Sigmoid colon (tissue), 7 donors: ENCODE measurements around the gene PCDHGA12. TPM values are rescaled to one million over a fixed set of nuclear protein-coding genes. Genes with fewer than 3 reads are reported as not detected.
A peak's percentile ranks its signal among the peaks of the same experiment; 100 is the strongest.

Experiments used
- DNase-seq: peaks from one replicate; pipeline ENCODE4 v3.0.0-alpha.2; 2019
- H3K27ac ChIP-seq, 4 donors: fragments of 200-600 bp; sonication (generic); one replicate each; pipeline ENCODE4 v1.5.1; 2016 to 2019; ENCODE audit warnings: mild to moderate bottlenecking in 1 of 4
- H3K27me3 ChIP-seq, 3 donors: fragments of 200-600 bp; sonication (generic); one replicate each; pipeline ENCODE4 v1.5.1; 2019; ENCODE audit warnings: mild to moderate bottlenecking in 1 of 3
- H3K36me3 ChIP-seq, 4 donors: fragments of 200-600 bp; sonication (generic); one replicate each; pipeline ENCODE4 v1.5.1; 2016 to 2019
- H3K4me1 ChIP-seq, 4 donors: fragments of 200-600 bp; sonication (generic); one replicate each; pipeline ENCODE4 v1.5.1; 2017 to 2019
- H3K4me3 ChIP-seq, 4 donors: fragments of 200-600 bp; sonication (generic); one replicate each; pipeline ENCODE4 v1.5.1; 2017 to 2019; ENCODE audit warnings: mild to moderate bottlenecking in 2 of 4, moderate library complexity in 1 of 4
- H3K9me3 ChIP-seq, 4 donors: fragments of 200-600 bp in 3 of 4; sonication (generic) in 3 of 4; one replicate each; pipeline versions ENCODE4 v1.5.1 to v1.6.1; 2013 to 2019
- CTCF ChIP-seq, 4 experiments: fragments of 450-650 bp in 3 of 4; fragments of 200-600 bp in 1 of 4; IDR thresholded peaks; one replicate each; pipeline ENCODE4 v1.5.1; 2016 to 2019; ENCODE audit warnings: antibody characterized with exemption in 4 of 4, mild to moderate bottlenecking in 3 of 4, moderate library complexity in 2 of 4
- EP300 ChIP-seq, 4 donors: sonication (generic); formaldehyde crosslinking; IDR thresholded peaks; one replicate each; pipeline ENCODE4 v1.6.1; 2017; ENCODE audit warnings: antibody characterized with exemption in 4 of 4
- POLR2A ChIP-seq, 2 donors: fragments of 450-650 bp; IDR thresholded peaks; one replicate each; pipeline ENCODE4 v1.6.1; 2016; ENCODE audit warnings: antibody characterized with exemption in 2 of 2, mild to moderate bottlenecking in 2 of 2, moderate library complexity in 2 of 2
- POLR2AphosphoS5 ChIP-seq, 4 donors: sonication (generic); formaldehyde crosslinking; IDR thresholded peaks; one replicate each; pipeline ENCODE4 v1.6.1; 2017; ENCODE audit warnings: antibody characterized with exemption in 4 of 4
- WGBS, 2 donors: extraction: QIAGEN DNeasy Blood & Tissue Kit; methylation state at CpG; one replicate each; pipeline ENCODE4 v1.1.7; 2013; 5-methylcytosine and 5-hydroxymethylcytosine counted together
- intact Hi-C: fragments of 100-400 bp; cut with DNase I; formaldehyde crosslinking; loops from one replicate; pipeline ENCODE4 v1.15.1; 2023
- polyA plus RNA-seq, 3 donors: library from polyadenylated mRNA; stranded (reverse); fragments of 200-250 nt; gene quantifications; one replicate each; pipeline ENCODE4 v1.2.3, GENCODE V29; 2013
- total RNA-seq, 4 donors: library from RNA; depleted of rRNA; stranded (reverse); fragments of >200 nt; gene quantifications; one replicate each; pipeline ENCODE4 v1.1.0, GENCODE V29; 2016
- donor health status: healthy with polysubstance abuse.
- donor health status: Bipolar disorder and iron deficiency.
- donor health status: healthy.

Gene PCDHGA12
- total and polyA plus RNA-seq, 7 donors = 0.80 to 14.1 (median 8.7) TPM; not detected in 2

- H3K27ac ChIP-seq = peak overlapping the region; percentile 84 to 93 (median 90)
- H3K36me3 ChIP-seq = no peaks in the 10 kb centered on the region
- WGBS, 2 donors = 30 to 43% methylated on average over 24 of the region's 24 CpGs
- intact Hi-C loops = loop anchor here (5.0 kb wide), 1 partner anchor 60 kb away; the partner anchor contains the start of gene PCDHGB7
- no peak for DNase-seq
- H3K4me3 ChIP-seq = peak overlapping the region; percentile 60 to 72 (median 61)
- H3K9me3 ChIP-seq = no peaks in the 10 kb centered on the region
- peaks cover 0 to 60% (median 53%) of the 10 kb centered on the region in 4 donors for H3K4me1 ChIP-seq
- TF ChIP-seq CTCF (IDR thresholded peaks at IDR 0.05) = no peak
- TF ChIP-seq POLR2AphosphoS5 (IDR thresholded peaks at IDR 0.05) = no peak
- TF ChIP-seq EP300 (IDR thresholded peaks at IDR 0.05) = no peak
- TF ChIP-seq POLR2A (IDR thresholded peaks at IDR 0.05) = no peak
- no peaks in the 10 kb centered on the region for H3K27me3 ChIP-seq
Measured at GRCh38 chr5:141477044-141477575, 46.8 kb downstream of the PCDHGA12 start.

- Histone ChIP-seq H3K27ac (no peak overlapping the region), H3K4me3 (peak overlapping the region; percentile 5 to 72 (median 61)), H3K4me1 (peaks cover 0 to 67% (median 53%) of the 10 kb centered on the region in 4 donors), H3K36me3 (no peaks in the 10 kb centered on the region), H3K27me3 (no peaks in the 10 kb centered on the region), H3K9me3 (no peaks in the 10 kb centered on the region)
- intact Hi-C loops = loop anchor here (5.0 kb wide), 1 partner anchor 61 kb away; the partner anchor contains the start of gene PCDHGB7
- no peak for DNase-seq
- WGBS, 2 donors = 43 to 51% methylated on average over 13 of the region's 13 CpGs
- no peak for TF ChIP-seq CTCF (IDR thresholded peaks at IDR 0.05)
- no peak for TF ChIP-seq EP300 (IDR thresholded peaks at IDR 0.05)
- no peak for TF ChIP-seq POLR2AphosphoS5 (IDR thresholded peaks at IDR 0.05)
- TF ChIP-seq POLR2A (IDR thresholded peaks at IDR 0.05) = no peak
Measured at GRCh38 chr5:141477815-141478214, 47.5 kb downstream of the PCDHGA12 start.

DNA sequence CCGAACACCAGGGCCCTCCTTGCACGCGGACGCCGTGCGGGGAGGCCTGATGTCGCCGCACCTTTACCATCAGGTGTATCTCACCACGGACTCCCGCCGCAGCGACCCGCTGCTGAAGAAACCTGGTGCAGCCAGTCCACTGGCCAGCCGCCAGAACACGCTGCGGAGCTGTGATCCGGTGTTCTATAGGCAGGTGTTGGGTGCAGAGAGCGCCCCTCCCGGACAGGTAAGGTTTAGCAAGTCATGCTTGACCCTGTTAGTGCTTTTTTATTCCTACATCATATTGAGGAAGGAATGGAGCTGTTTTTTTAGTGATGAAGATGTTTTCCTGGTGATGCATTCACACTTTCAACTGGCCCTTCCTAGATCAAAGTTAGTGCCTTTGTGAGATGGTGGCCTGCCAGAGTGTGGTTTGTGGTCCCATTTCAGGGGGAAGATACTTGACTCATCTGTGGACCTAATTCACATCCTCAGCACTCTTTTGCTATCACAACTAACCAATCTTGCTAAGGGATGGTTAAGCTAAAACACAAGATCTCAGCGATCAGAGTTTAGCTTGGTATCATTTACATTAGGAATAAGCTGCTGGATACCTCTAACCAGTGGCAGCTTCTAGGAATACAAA lies 48.1 kb downstream of the PCDHGA12 start:
- H3K27ac ChIP-seq = no peak overlapping the region
- intact Hi-C loops = loop anchor here (5.0 kb wide), 1 partner anchor 61 kb away; the partner anchor contains the start of gene PCDHGB7

DNA sequence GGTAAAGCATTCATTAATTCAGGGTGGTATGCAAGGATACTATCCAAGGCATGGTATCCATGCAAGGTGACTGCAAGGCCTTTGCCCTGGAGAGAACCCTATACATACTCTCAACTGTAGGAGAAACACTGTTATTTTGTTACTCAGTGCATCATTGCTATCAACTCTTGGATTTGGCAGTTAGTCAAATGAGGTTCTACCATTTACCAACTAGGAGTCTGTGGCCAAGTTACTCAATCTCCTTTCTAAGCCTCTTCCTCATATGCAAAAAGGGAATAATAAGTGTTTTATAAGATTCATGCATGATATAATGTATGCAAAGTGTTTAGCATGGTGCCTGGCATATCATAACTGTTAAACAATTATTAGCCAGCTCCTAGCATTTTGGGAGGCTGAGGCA lies 49.5 kb downstream of the PCDHGA12 start:
- Histone ChIP-seq H3K27me3 (no peaks in the 10 kb centered on the region), H3K36me3 (no peaks in the 10 kb centered on the region), H3K4me3 (peak overlapping the region in 2 of 4 donors; percentile 5 to 72), H3K4me1 (peaks cover 0 to 85% (median 69%) of the 10 kb centered on the region in 4 donors), H3K9me3 (no peaks in the 10 kb centered on the region), H3K27ac (no peak overlapping the region)
- DNase-seq = no peak
- TF ChIP-seq CTCF (IDR thresholded peaks at IDR 0.05) = no peak
- TF ChIP-seq EP300 (IDR thresholded peaks at IDR 0.05) = no peak
- no peak for TF ChIP-seq POLR2AphosphoS5 (IDR thresholded peaks at IDR 0.05)
- no peak for TF ChIP-seq POLR2A (IDR thresholded peaks at IDR 0.05)
- intact Hi-C loops = loop anchor here (5.0 kb wide), 1 partner anchor 62 kb away; the partner anchor contains the start of gene PCDHGB7

More for the DNA sequence above, 48.1 kb downstream of the PCDHGA12 start:
- peak overlapping the region; percentile 5 to 72 (median 61) for H3K4me3 ChIP-seq
- H3K9me3 ChIP-seq = no peaks in the 10 kb centered on the region
- no peak for DNase-seq
- WGBS, 2 donors = 12 to 29% methylated on average over 20 of the region's 20 CpGs
- H3K36me3 ChIP-seq = no peaks in the 10 kb centered on the region
- no peaks in the 10 kb centered on the region for H3K27me3 ChIP-seq
- no peak for TF ChIP-seq EP300 (IDR thresholded peaks at IDR 0.05)
- TF ChIP-seq POLR2AphosphoS5 (IDR thresholded peaks at IDR 0.05) = no peak
- TF ChIP-seq CTCF (IDR thresholded peaks at IDR 0.05) = no peak
- no peak for TF ChIP-seq POLR2A (IDR thresholded peaks at IDR 0.05)
- H3K4me1 ChIP-seq = peaks cover 0 to 72% (median 56%) of the 10 kb centered on the region in 4 donors

Other genes starting within 250 kb of the PCDHGA12 start
Only the 30 nearest of the 35 such genes appear.
- gene PCDHB13, start 216.6 kb upstream of the PCDHGA12 start, total RNA-seq = 1 to 10 TPM; 3.3 to 7.8 (median 6.1) TPM
- gene PCDHB13, start 216.6 kb upstream of the PCDHGA12 start, polyA plus RNA-seq = under 1 TPM in 2 of 3 donors, not detected in 1; 0.23 to 0.52 TPM
- 10 to 100 TPM in 1 of 4 donors, 1 to 10 TPM in 3; 6.3 to 10.5 (median 8.3) TPM for gene PCDHB14, start 207.2 kb upstream of the PCDHGA12 start, total RNA-seq
- gene PCDHB14, start 207.2 kb upstream of the PCDHGA12 start, polyA plus RNA-seq = 1 to 10 TPM in 1 of 3 donors, not detected in 2; 1.0 TPM
- gene PCDHB15, start 185.1 kb upstream of the PCDHGA12 start, total RNA-seq = 1 to 10 TPM; 2.9 to 7.3 (median 5.4) TPM
- gene PCDHB15, start 185.1 kb upstream of the PCDHGA12 start, polyA plus RNA-seq = under 1 TPM in 2 of 3 donors, not detected in 1; 0.23 to 0.93 TPM
- gene SLC25A2, start 126.5 kb upstream of the PCDHGA12 start, total RNA-seq = under 1 TPM in 2 of 4 donors, not detected in 2; 0.81 to 0.82 TPM
- gene SLC25A2, start 126.5 kb upstream of the PCDHGA12 start, polyA plus RNA-seq = under 1 TPM in 1 of 3 donors, not detected in 2; 0.35 TPM
- gene TAF7, start 109.7 kb upstream of the PCDHGA12 start, total RNA-seq = 10 to 100 TPM; 44.9 to 62.2 (median 48.1) TPM
- 10 to 100 TPM; 60.1 to 68.0 (median 62.7) TPM for gene TAF7, start 109.7 kb upstream of the PCDHGA12 start, polyA plus RNA-seq
- gene PCDHGA1, start 100.0 kb upstream of the PCDHGA12 start, total RNA-seq = 1 to 10 TPM in 3 of 4 donors, under 1 TPM in 1; 0.71 to 1.4 (median 1.1) TPM
- gene PCDHGA1, start 100.0 kb upstream of the PCDHGA12 start, polyA plus RNA-seq = under 1 TPM in 1 of 3 donors, not detected in 2; 0.26 TPM
- 1 to 10 TPM; 2.8 to 4.9 (median 3.8) TPM for gene PCDHGA2, start 91.7 kb upstream of the PCDHGA12 start, total RNA-seq
- under 1 TPM in 1 of 3 donors, not detected in 2; 0.47 TPM for gene PCDHGA2, start 91.7 kb upstream of the PCDHGA12 start, polyA plus RNA-seq
- 1 to 10 TPM; 1.5 to 4.4 (median 3.1) TPM for gene PCDHGA3, start 86.7 kb upstream of the PCDHGA12 start, total RNA-seq
- under 1 TPM in 2 of 3 donors, not detected in 1; 0.19 to 0.60 TPM for gene PCDHGA3, start 86.7 kb upstream of the PCDHGA12 start, polyA plus RNA-seq
- gene PCDHGB1, start 80.4 kb upstream of the PCDHGA12 start, total RNA-seq = 1 to 10 TPM; 2.5 to 8.4 (median 4.1) TPM
- gene PCDHGB1, start 80.4 kb upstream of the PCDHGA12 start, polyA plus RNA-seq = under 1 TPM in 1 of 3 donors, not detected in 2; 0.26 TPM
- gene PCDHGA4, start 75.5 kb upstream of the PCDHGA12 start, total RNA-seq = 10 to 100 TPM in 1 of 4 donors, 1 to 10 TPM in 3; 5.0 to 11.3 (median 6.7) TPM
- under 1 TPM in 1 of 3 donors, not detected in 2; 0.47 TPM for gene PCDHGA4, start 75.5 kb upstream of the PCDHGA12 start, polyA plus RNA-seq
- gene PCDHGB2, start 70.5 kb upstream of the PCDHGA12 start, total RNA-seq = 10 to 100 TPM in 2 of 4 donors, 1 to 10 TPM in 2; 4.3 to 12.9 (median 8.0) TPM
- under 1 TPM in 1 of 3 donors, not detected in 2; 0.51 TPM for gene PCDHGB2, start 70.5 kb upstream of the PCDHGA12 start, polyA plus RNA-seq
- 1 to 10 TPM; 5.3 to 8.3 (median 7.2) TPM for gene PCDHGA5, start 66.3 kb upstream of the PCDHGA12 start, total RNA-seq
- gene PCDHGA5, start 66.3 kb upstream of the PCDHGA12 start, polyA plus RNA-seq = under 1 TPM in 1 of 3 donors, not detected in 2; 0.57 TPM
- 10 to 100 TPM in 1 of 4 donors, 1 to 10 TPM in 3; 6.1 to 16.1 (median 7.7) TPM for gene PCDHGB3, start 60.3 kb upstream of the PCDHGA12 start, total RNA-seq
- under 1 TPM in 2 of 3 donors, not detected in 1; under 0.01 to 0.41 TPM for gene PCDHGB3, start 60.3 kb upstream of the PCDHGA12 start, polyA plus RNA-seq
- 10 to 100 TPM in 2 of 4 donors, 1 to 10 TPM in 2; 5.4 to 13.6 (median 8.4) TPM for gene PCDHGA6, start 56.6 kb upstream of the PCDHGA12 start, total RNA-seq
- under 1 TPM in 1 of 3 donors, not detected in 2; 0.85 TPM for gene PCDHGA6, start 56.6 kb upstream of the PCDHGA12 start, polyA plus RNA-seq
- gene PCDHGA7, start 47.8 kb upstream of the PCDHGA12 start, total RNA-seq = 10 to 100 TPM in 3 of 4 donors, 1 to 10 TPM in 1; 8.2 to 15.2 (median 10.9) TPM
- under 1 TPM in 1 of 3 donors, not detected in 2; 0.42 TPM for gene PCDHGA7, start 47.8 kb upstream of the PCDHGA12 start, polyA plus RNA-seq
- 1 to 10 TPM; 6.1 to 9.1 (median 7.5) TPM for gene PCDHGB4, start 42.8 kb upstream of the PCDHGA12 start, total RNA-seq
- under 1 TPM in 1 of 3 donors, not detected in 2; 0.54 TPM for gene PCDHGB4, start 42.8 kb upstream of the PCDHGA12 start, polyA plus RNA-seq
- gene PCDHGA8, start 37.9 kb upstream of the PCDHGA12 start, total RNA-seq = 1 to 10 TPM; 4.4 to 7.9 (median 6.6) TPM
- under 1 TPM in 1 of 3 donors, not detected in 2; 0.16 TPM for gene PCDHGA8, start 37.9 kb upstream of the PCDHGA12 start, polyA plus RNA-seq
- gene PCDHGB5, start 32.6 kb upstream of the PCDHGA12 start, total RNA-seq = 10 to 100 TPM; 10.0 to 16.6 (median 11.8) TPM
- gene PCDHGB5, start 32.6 kb upstream of the PCDHGA12 start, polyA plus RNA-seq = 1 to 10 TPM in 1 of 3 donors, under 1 TPM in 1, not detected in 1; 0.23 to 1.3 TPM
- 10 to 100 TPM in 3 of 4 donors, 1 to 10 TPM in 1; 7.5 to 15.8 (median 11.3) TPM for gene PCDHGA9, start 27.7 kb upstream of the PCDHGA12 start, total RNA-seq
- under 1 TPM in 1 of 3 donors, not detected in 2; 0.79 TPM for gene PCDHGA9, start 27.7 kb upstream of the PCDHGA12 start, polyA plus RNA-seq
- 10 to 100 TPM in 3 of 4 donors, 1 to 10 TPM in 1; 8.9 to 15.0 (median 12.1) TPM for gene PCDHGB6, start 22.5 kb upstream of the PCDHGA12 start, total RNA-seq
- gene PCDHGB6, start 22.5 kb upstream of the PCDHGA12 start, polyA plus RNA-seq = 1 to 10 TPM in 1 of 3 donors, not detected in 2; 1.2 TPM
- gene PCDHGA10, start 17.5 kb upstream of the PCDHGA12 start, total RNA-seq = 10 to 100 TPM in 2 of 4 donors, 1 to 10 TPM in 2; 6.1 to 11.5 (median 9.0) TPM
- 1 to 10 TPM in 1 of 3 donors, under 1 TPM in 2; 0.23 to 1.0 (median 0.60) TPM for gene PCDHGA10, start 17.5 kb upstream of the PCDHGA12 start, polyA plus RNA-seq
- gene PCDHGB7, start 12.8 kb upstream of the PCDHGA12 start, total RNA-seq = 10 to 100 TPM; 16.1 to 19.4 (median 17.6) TPM
- 1 to 10 TPM in 1 of 3 donors, under 1 TPM in 1, not detected in 1; 0.60 to 2.4 TPM for gene PCDHGB7, start 12.8 kb upstream of the PCDHGA12 start, polyA plus RNA-seq
- gene PCDHGA11, start 9.5 kb upstream of the PCDHGA12 start, total RNA-seq = 10 to 100 TPM in 1 of 4 donors, 1 to 10 TPM in 3; 6.1 to 10.8 (median 8.1) TPM
- gene PCDHGA11, start 9.5 kb upstream of the PCDHGA12 start, polyA plus RNA-seq = under 1 TPM in 1 of 3 donors, not detected in 2; 0.89 TPM
- 10 to 100 TPM; 31.4 to 47.8 (median 39.4) TPM for gene PCDHGC3, start 45.5 kb downstream of the PCDHGA12 start, total RNA-seq
- gene PCDHGC3, start 45.5 kb downstream of the PCDHGA12 start, polyA plus RNA-seq = 10 to 100 TPM in 2 of 3 donors, 1 to 10 TPM in 1; 5.1 to 24.1 (median 23.4) TPM
- 1 to 10 TPM; 2.5 to 8.6 (median 5.2) TPM for gene PCDHGC4, start 54.5 kb downstream of the PCDHGA12 start, total RNA-seq
- gene PCDHGC4, start 54.5 kb downstream of the PCDHGA12 start, polyA plus RNA-seq = under 1 TPM in 1 of 3 donors, not detected in 2; 0.47 TPM
- gene PCDHGC5, start 58.6 kb downstream of the PCDHGA12 start, total RNA-seq = 1 to 10 TPM; 1.1 to 5.6 (median 3.6) TPM
- under 1 TPM in 2 of 3 donors, not detected in 1; 0.26 to 0.60 TPM for gene PCDHGC5, start 58.6 kb downstream of the PCDHGA12 start, polyA plus RNA-seq
- 10 to 100 TPM; 14.4 to 26.9 (median 19.8) TPM for gene DIAPH1, start 188.5 kb downstream of the PCDHGA12 start, total RNA-seq
- 100 to 1,000 TPM in 1 of 3 donors, 10 to 100 TPM in 2; 54.1 to 105 (median 78.0) TPM for gene DIAPH1, start 188.5 kb downstream of the PCDHGA12 start, polyA plus RNA-seq
- gene HDAC3, start 206.3 kb downstream of the PCDHGA12 start, total RNA-seq = 10 to 100 TPM; 32.4 to 51.5 (median 38.2) TPM
- 10 to 100 TPM; 33.0 to 51.1 (median 37.7) TPM for gene HDAC3, start 206.3 kb downstream of the PCDHGA12 start, polyA plus RNA-seq
- 1 to 10 TPM in 3 of 4 donors, under 1 TPM in 1; 0.99 to 6.1 (median 2.1) TPM for gene RELL2, start 206.5 kb downstream of the PCDHGA12 start, total RNA-seq
- gene RELL2, start 206.5 kb downstream of the PCDHGA12 start, polyA plus RNA-seq = 10 to 100 TPM in 1 of 3 donors, 1 to 10 TPM in 2; 2.4 to 10.5 (median 3.5) TPM
- gene FCHSD1, start 220.9 kb downstream of the PCDHGA12 start, total RNA-seq = 10 to 100 TPM; 12.1 to 31.3 (median 20.3) TPM
- 10 to 100 TPM in 1 of 3 donors, 1 to 10 TPM in 2; 3.0 to 22.6 (median 4.4) TPM for gene FCHSD1, start 220.9 kb downstream of the PCDHGA12 start, polyA plus RNA-seq